Breast epithelium (tissue), 4 donors: Measurements from ENCODE around the gene CFLAR. TPM values are rescaled to one million over a fixed set of nuclear protein-coding genes. Genes with fewer than 3 reads are reported as not detected.
"Not testable (repeated sequence)": the region's sequence is repeated elsewhere in the genome, so short reads cannot be mapped to it uniquely, and the experiment has no call there.

Experiments used
- DNase-seq, 2 donors: peaks; one replicate each; pipeline ENCODE4 v3.0.0-alpha.2; 2019; ENCODE audit warnings: low spot score in 2 of 2
- H3K27ac ChIP-seq, 2 donors: fragments of 200-600 bp; sonication (generic) in 1 of 2; one replicate each; pipeline ENCODE4 v1.5.1; 2016 to 2019; ENCODE audit warnings: mild to moderate bottlenecking in 1 of 2
- H3K27me3 ChIP-seq, 2 donors: fragments of 200-600 bp; sonication (generic) in 1 of 2; one replicate each; pipeline versions ENCODE4 v1.5.1 to v1.6.0; 2017 to 2019; ENCODE audit warnings: control low read depth in 1 of 2, mild to moderate bottlenecking in 1 of 2
- H3K36me3 ChIP-seq: fragments of 200-600 bp; one replicate; pipeline ENCODE4 v1.5.1; 2019
- H3K4me1 ChIP-seq, 2 donors: fragments of 200-600 bp; sonication (generic); one replicate each; pipeline ENCODE4 v1.5.1; 2016 to 2019; ENCODE audit warnings: control low read depth in 1 of 2
- H3K4me3 ChIP-seq, 3 donors: fragments of 200-600 bp; sonication (generic); 1 replicate in 2 of 3; 2 replicates in 1 of 3; pipeline ENCODE4 v1.5.1; 2016 to 2019; ENCODE audit warnings: mild to moderate bottlenecking in 3 of 3, moderate library complexity in 2 of 3
- H3K9me3 ChIP-seq, 2 donors: fragments of 200-600 bp; sonication (generic) in 1 of 2; one replicate each; pipeline ENCODE4 v1.5.1; 2016 to 2019; ENCODE audit warnings: control low read depth in 1 of 2
- CTCF ChIP-seq, 3 donors: fragments of 450-650 bp; IDR thresholded peaks; one replicate each; pipeline ENCODE4 v1.5.1; 2016 to 2017; ENCODE audit warnings: antibody characterized with exemption in 3 of 3, mild to moderate bottlenecking in 3 of 3, moderate library complexity in 3 of 3
- POLR2A ChIP-seq: fragments of 450-650 bp; IDR thresholded peaks from one replicate; pipeline ENCODE4 v1.6.1; 2016; ENCODE audit warnings: antibody characterized with exemption, mild to moderate bottlenecking, moderate library complexity
- POLR2AphosphoS5 ChIP-seq, 3 donors: sonication (generic); formaldehyde crosslinking; IDR thresholded peaks; one replicate each; pipeline ENCODE4 v1.6.1; 2017; ENCODE audit warnings: antibody characterized with exemption in 3 of 3
- intact Hi-C: fragments of 100-400 bp; cut with DNase I; formaldehyde crosslinking; loops from one replicate; pipeline ENCODE4 v1.15.1; 2023; ENCODE audit warnings: low total_unique reads
- total RNA-seq, 3 donors: library from RNA; depleted of rRNA; stranded (reverse); fragments of >200 nt; gene quantifications; one replicate each; pipeline ENCODE4 v1.1.0, GENCODE V29; 2016

Gene CFLAR
- total RNA-seq, 3 donors from 2014 or later, result 180 to 322 (median 207) TPM

DNA sequence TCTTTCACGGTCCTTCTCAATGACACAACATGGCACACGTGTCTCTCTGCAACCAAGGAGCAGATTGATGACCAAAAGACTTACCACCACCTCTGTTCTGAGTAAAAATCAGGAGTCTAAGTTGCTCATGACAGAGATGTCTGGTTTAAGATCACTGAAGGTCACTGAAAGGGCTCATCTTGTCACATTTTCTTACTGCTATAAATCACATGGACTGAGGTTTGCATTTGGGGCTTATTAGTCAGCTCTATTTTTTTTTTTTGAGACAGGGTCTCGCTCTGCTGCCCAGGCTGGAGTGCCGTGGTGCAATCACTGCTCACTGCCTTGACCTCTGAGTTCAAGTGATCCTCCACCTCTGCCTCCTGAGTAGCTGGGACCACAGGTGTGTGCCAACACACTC, 19.4 kb downstream of the CFLAR start:
- Histone ChIP-seq H3K27me3 (no peaks in the 10 kb centered on the region), H3K9me3 (no peaks in the 10 kb centered on the region), H3K4me1 (peaks cover 0 to 16% of the 10 kb centered on the region in 2 donors), H3K36me3 (peaks cover 11% of the 10 kb centered on the region), H3K27ac (peak overlapping the region in 1 of 2 donors; percentile 11), H3K4me3 (no peak overlapping the region)
- TF ChIP-seq POLR2AphosphoS5 (IDR thresholded peaks at IDR 0.05), result no peak
- no peak for TF ChIP-seq POLR2A
- TF ChIP-seq CTCF (IDR thresholded peaks at IDR 0.05), result no peak
- intact Hi-C loops, result no loop called here
- no peak for DNase-seq

- Histone ChIP-seq H3K27me3 (no peaks in the 10 kb centered on the region), H3K27ac (peak overlapping the region in 1 of 2 donors; percentile 9), H3K4me3 (no peak overlapping the region), H3K9me3 (no peaks in the 10 kb centered on the region), H3K36me3 (peaks cover 11% of the 10 kb centered on the region), H3K4me1 (peaks cover 0 to 3% of the 10 kb centered on the region in 2 donors)
- intact Hi-C loops, result no loop called here
- TF ChIP-seq CTCF (IDR thresholded peaks at IDR 0.05), result no peak
- no peak for TF ChIP-seq POLR2A
- no peak for TF ChIP-seq POLR2AphosphoS5 (IDR thresholded peaks at IDR 0.05)
- no peak for DNase-seq
These were observed 20.9 kb downstream of the CFLAR start for GRCh38 chr2:201136889-201137321.

DNA sequence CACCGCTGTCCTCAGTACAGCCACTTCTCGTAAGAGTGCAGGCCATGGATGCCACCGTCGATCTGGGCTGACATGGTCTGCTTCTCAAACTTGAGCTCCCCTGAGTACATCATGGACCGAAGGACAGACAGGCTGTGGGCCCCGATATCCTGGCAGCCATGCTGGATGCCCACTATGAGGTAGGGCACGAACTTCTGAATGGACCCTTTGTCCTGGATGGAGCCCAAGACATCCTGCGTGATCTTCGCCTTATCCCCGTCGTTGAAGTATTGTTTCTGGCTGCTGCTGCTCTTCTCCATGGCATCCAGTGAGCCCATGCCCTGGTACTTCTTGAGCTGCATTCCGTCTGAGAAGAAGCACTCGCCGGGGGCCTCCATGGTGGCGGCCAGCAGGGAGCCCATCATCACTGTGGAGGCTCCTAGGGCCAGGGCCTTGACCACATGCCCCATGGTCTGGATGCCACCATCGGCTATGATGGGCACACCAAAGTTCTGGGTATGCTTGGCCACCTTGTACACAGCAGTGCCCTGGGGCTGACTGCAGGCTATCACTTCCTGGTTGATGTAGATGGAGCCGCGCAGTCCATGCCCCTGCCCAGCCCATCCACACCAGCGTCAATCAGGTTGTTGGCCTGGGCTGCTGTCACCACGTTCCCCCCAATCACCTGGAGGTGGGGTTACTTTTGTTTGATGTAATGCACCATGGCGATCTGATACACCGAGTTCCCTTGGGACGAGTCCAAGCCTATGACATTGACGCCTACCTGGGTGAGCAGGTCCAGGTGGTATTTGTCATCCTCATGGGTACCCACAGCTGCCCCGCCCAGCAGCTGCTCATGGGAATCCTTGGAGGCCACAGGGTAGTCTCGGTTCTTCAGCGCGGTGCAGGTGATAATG, 21.8 kb downstream of the CFLAR start:
- Histone ChIP-seq H3K9me3 (no peaks in the 10 kb centered on the region), H3K27me3 (no peaks in the 10 kb centered on the region), H3K27ac (no peak overlapping the region), H3K36me3 (peaks cover 11% of the 10 kb centered on the region), H3K4me3 (no peak overlapping the region), H3K4me1 (no peaks in the 10 kb centered on the region)
- no peak for DNase-seq
- TF ChIP-seq POLR2A (no peak), CTCF (IDR thresholded peaks at IDR 0.05) (no peak), POLR2AphosphoS5 (IDR thresholded peaks at IDR 0.05) (no peak)
- intact Hi-C loops, result loop anchor here (2.0 kb wide), 1 partner anchor 53 kb away; no protein-coding TSS in a partner anchor

- intact Hi-C loops, result loop anchor here (2.0 kb wide), 1 partner anchor 52 kb away; no protein-coding TSS in a partner anchor
- H3K27me3 ChIP-seq, result no peaks in the 10 kb centered on the region
- H3K36me3 ChIP-seq, result peaks cover 11% of the 10 kb centered on the region
- TF ChIP-seq POLR2A (no peak), CTCF (IDR thresholded peaks at IDR 0.05) (no peak), POLR2AphosphoS5 (IDR thresholded peaks at IDR 0.05) (no peak)
- no peak overlapping the region for H3K4me3 ChIP-seq
- H3K4me1 ChIP-seq, result no peaks in the 10 kb centered on the region
- no peak for DNase-seq
- no peaks in the 10 kb centered on the region for H3K9me3 ChIP-seq
- H3K27ac ChIP-seq, result no peak overlapping the region
These were observed 22.5 kb downstream of the CFLAR start for GRCh38 chr2:201138401-201138970.

- not testable (repeated sequence) for DNase-seq, H3K9me3 ChIP-seq, H3K4me1 ChIP-seq, H3K4me3 ChIP-seq, H3K27me3 ChIP-seq, H3K27ac ChIP-seq
- peaks cover 11% of the 10 kb centered on the region for H3K36me3 ChIP-seq
- intact Hi-C loops, result loop anchor here (2.0 kb wide), 1 partner anchor 52 kb away; no protein-coding TSS in a partner anchor
These were observed 23.2 kb downstream of the CFLAR start for GRCh38 chr2:201138986-201139781.
